Measurements from ENCODE around the gene ESRRB.

The ESRRB gene

DNA sequence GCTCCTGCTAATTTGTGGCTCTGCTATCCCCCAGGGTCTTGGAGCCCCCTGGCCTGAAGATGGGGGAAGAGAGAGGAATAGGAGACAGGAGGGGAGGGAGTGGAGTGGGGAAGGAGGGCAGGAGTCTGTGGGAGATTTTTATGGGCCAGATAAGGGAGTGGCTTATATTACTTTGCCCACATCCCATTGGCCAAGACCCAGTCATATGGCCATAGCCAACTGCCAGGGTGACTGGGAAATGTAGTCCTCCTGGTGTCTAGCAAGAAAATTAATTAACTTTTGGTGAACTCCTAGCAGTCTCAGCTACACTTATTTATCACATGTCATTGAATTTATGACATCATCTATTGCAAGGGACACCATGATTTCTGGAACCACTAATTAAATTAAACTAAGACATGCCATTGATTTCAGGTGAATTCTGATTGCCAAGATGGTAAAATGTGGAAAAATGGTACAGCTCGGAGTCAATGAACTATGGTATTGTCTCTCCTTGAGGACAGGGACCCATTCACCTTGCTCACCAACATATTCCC lies 50.3 kb downstream of the ESRRB start:
- Histone ChIP-seq H3K27me3 (ENCODE audit: control insufficient read depth in 1 of 2, insufficient read depth in 2 of 2, low read length in 2 of 2) (peaks cover 0 to 3% of the 10 kb centered on the region in 2 donors), H3K9me3 (ENCODE audit: control insufficient read depth in 2 of 2, low read length in 2 of 2) (peaks cover 0 to 3% of the 10 kb centered on the region in 2 donors), H3K9ac (ENCODE audit: low read length in 2 of 2) (no peak overlapping the region), H3K4me1 (ENCODE audit: control insufficient read depth, insufficient read depth, low read length) (no peaks in the 10 kb centered on the region), H3K27ac (ENCODE audit: low read length) (no peak overlapping the region), H3K4me3 (ENCODE audit: low read length in 2 of 2) (no peak overlapping the region), H3K36me3 (ENCODE audit: control insufficient read depth in 2 of 2, insufficient read depth in 2 of 2, low read length in 2 of 2) (no peaks in the 10 kb centered on the region)

GRCh38 chr14:76428611-76429010 lies 52.7 kb downstream of the ESRRB start:
- H3K27me3 ChIP-seq (ENCODE audit: control insufficient read depth in 1 of 2, insufficient read depth in 2 of 2, low read length in 2 of 2), result peaks cover 0 to 5% of the 10 kb centered on the region in 2 donors
- no peak overlapping the region for H3K9ac ChIP-seq (ENCODE audit: low read length in 2 of 2)
- no peaks in the 10 kb centered on the region for H3K4me1 ChIP-seq (ENCODE audit: control insufficient read depth, insufficient read depth, low read length)
- H3K36me3 ChIP-seq (ENCODE audit: control insufficient read depth in 2 of 2, insufficient read depth in 2 of 2, low read length in 2 of 2), result no peaks in the 10 kb centered on the region
- no peak overlapping the region for H3K27ac ChIP-seq (ENCODE audit: low read length)
- H3K9me3 ChIP-seq (ENCODE audit: control insufficient read depth in 2 of 2, low read length in 2 of 2), result peaks cover 0 to 3% of the 10 kb centered on the region in 2 donors
- H3K4me3 ChIP-seq (ENCODE audit: low read length in 2 of 2), result no peak overlapping the region

DNA sequence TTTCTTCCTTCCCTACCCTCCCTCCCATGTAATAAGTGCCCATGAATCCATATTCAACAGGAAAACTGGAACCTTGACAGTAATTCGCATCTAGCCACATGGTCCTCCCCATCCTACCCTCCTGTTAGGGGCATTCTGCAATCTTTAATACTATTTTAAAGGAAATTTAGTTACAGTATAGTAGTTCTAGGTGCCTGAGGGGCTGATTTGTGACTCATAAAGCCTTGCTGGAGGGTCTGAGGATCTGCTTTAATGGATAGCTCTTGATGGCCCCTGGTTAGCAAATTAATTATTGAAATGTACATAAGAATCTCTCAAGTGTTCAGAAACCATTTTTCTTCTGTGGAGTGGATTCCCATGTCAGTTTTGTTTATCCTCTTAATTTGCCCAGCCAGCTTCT lies 54.1 kb downstream of the ESRRB start:
- Histone ChIP-seq H3K27ac (ENCODE audit: low read length) (no peak overlapping the region), H3K36me3 (ENCODE audit: control insufficient read depth in 2 of 2, insufficient read depth in 2 of 2, low read length in 2 of 2) (no peaks in the 10 kb centered on the region), H3K9ac (ENCODE audit: low read length in 2 of 2) (no peak overlapping the region), H3K27me3 (ENCODE audit: control insufficient read depth in 1 of 2, insufficient read depth in 2 of 2, low read length in 2 of 2) (peaks cover 0 to 5% of the 10 kb centered on the region in 2 donors), H3K4me1 (ENCODE audit: control insufficient read depth, insufficient read depth, low read length) (no peaks in the 10 kb centered on the region), H3K9me3 (ENCODE audit: control insufficient read depth in 2 of 2, low read length in 2 of 2) (peaks cover 0 to 3% of the 10 kb centered on the region in 2 donors), H3K4me3 (ENCODE audit: low read length in 2 of 2) (no peak overlapping the region)

- H3K9ac ChIP-seq (ENCODE audit: low read length in 2 of 2), result no peak overlapping the region
- H3K36me3 ChIP-seq (ENCODE audit: control insufficient read depth in 2 of 2, insufficient read depth in 2 of 2, low read length in 2 of 2), result no peaks in the 10 kb centered on the region
- H3K27me3 ChIP-seq (ENCODE audit: control insufficient read depth in 1 of 2, insufficient read depth in 2 of 2, low read length in 2 of 2), result peaks cover 0 to 5% of the 10 kb centered on the region in 2 donors
- H3K4me3 ChIP-seq (ENCODE audit: low read length in 2 of 2), result no peak overlapping the region
- H3K9me3 ChIP-seq (ENCODE audit: control insufficient read depth in 2 of 2, low read length in 2 of 2), result peaks cover 0 to 3% of the 10 kb centered on the region in 2 donors
- H3K4me1 ChIP-seq (ENCODE audit: control insufficient read depth, insufficient read depth, low read length), result no peaks in the 10 kb centered on the region
- H3K27ac ChIP-seq (ENCODE audit: low read length), result no peak overlapping the region
Observed at GRCh38 chr14:76430475-76430980, 54.6 kb downstream of the ESRRB start.

DNA sequence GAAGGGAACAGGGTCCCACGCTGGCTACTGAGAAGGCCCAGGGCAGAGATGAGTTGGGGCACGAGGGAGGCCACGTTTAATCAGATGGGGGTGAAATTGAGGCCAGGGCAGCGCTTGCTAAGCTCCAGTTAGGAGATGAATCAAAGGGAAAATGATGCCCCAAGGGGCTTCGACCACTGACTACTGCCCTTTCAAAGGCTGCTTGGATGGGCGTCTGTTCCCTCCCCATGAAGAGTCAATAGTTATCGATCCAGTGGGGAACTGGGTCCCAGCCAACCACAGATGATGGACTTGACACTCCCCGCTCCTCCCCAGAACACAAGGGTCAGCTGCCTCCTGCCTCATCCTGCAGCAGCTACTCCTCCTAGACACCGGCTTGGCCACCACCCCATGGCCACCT lies 55.6 kb downstream of the ESRRB start:
- no peak overlapping the region for H3K27ac ChIP-seq (ENCODE audit: low read length)
- peaks cover 0 to 5% of the 10 kb centered on the region in 2 donors for H3K27me3 ChIP-seq (ENCODE audit: control insufficient read depth in 1 of 2, insufficient read depth in 2 of 2, low read length in 2 of 2)
- no peaks in the 10 kb centered on the region for H3K9me3 ChIP-seq (ENCODE audit: control insufficient read depth in 2 of 2, low read length in 2 of 2)
- no peak overlapping the region for H3K9ac ChIP-seq (ENCODE audit: low read length in 2 of 2)
- no peaks in the 10 kb centered on the region for H3K4me1 ChIP-seq (ENCODE audit: control insufficient read depth, insufficient read depth, low read length)
- H3K4me3 ChIP-seq (ENCODE audit: low read length in 2 of 2), result no peak overlapping the region
- no peaks in the 10 kb centered on the region for H3K36me3 ChIP-seq (ENCODE audit: control insufficient read depth in 2 of 2, insufficient read depth in 2 of 2, low read length in 2 of 2)

DNA sequence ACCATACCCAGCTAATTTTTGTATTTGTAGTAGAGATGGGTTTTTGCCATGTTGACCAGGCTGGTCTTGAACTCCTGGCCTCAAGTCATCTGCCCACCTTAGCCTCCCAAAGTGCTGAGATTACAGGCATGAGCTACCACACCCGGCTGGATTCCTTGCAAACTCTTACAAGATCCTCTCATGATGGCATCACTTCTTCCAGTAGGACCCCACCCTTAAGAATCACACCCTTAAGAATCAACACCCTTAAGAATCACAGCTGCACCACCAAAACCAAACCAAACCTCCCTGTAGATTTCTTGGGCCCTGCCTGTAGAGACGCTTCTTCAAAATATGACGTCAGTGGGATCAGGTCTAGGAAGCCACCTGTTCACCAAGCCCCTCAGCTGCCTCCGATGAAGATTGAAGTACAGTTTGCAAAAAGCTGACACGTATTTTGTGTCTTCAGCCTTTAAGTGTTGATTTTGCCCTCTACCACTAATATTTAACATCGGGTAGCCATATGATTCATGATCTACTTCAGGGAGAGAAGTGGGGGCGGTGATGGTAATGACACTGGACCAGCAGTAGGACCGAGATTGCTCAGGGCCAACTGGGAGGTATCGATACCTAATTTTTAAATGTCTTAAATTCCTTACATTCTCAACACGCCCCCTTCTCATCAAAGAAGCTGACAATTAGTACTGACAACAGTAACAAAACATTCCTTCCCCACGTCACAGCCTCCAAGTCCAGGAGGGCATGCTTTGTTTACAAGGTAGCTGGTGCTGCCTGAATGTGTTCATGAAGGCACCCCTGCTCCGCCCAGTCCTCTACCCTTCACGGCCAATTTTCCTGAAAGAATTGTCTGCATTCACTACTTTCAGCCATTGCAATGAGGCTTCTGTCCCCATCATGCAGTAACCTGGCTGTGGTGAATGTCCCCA lies 57.2 kb downstream of the ESRRB start:
- no peaks in the 10 kb centered on the region for H3K9me3 ChIP-seq (ENCODE audit: control insufficient read depth in 2 of 2, low read length in 2 of 2)
- peaks cover 0 to 5% of the 10 kb centered on the region in 2 donors for H3K27me3 ChIP-seq (ENCODE audit: control insufficient read depth in 1 of 2, insufficient read depth in 2 of 2, low read length in 2 of 2)
- H3K36me3 ChIP-seq (ENCODE audit: control insufficient read depth in 2 of 2, insufficient read depth in 2 of 2, low read length in 2 of 2), result no peaks in the 10 kb centered on the region
- H3K27ac ChIP-seq (ENCODE audit: low read length), result no peak overlapping the region
- H3K4me3 ChIP-seq (ENCODE audit: low read length in 2 of 2), result no peak overlapping the region
- H3K9ac ChIP-seq (ENCODE audit: low read length in 2 of 2), result no peak overlapping the region
- no peaks in the 10 kb centered on the region for H3K4me1 ChIP-seq (ENCODE audit: control insufficient read depth, insufficient read depth, low read length)

DNA sequence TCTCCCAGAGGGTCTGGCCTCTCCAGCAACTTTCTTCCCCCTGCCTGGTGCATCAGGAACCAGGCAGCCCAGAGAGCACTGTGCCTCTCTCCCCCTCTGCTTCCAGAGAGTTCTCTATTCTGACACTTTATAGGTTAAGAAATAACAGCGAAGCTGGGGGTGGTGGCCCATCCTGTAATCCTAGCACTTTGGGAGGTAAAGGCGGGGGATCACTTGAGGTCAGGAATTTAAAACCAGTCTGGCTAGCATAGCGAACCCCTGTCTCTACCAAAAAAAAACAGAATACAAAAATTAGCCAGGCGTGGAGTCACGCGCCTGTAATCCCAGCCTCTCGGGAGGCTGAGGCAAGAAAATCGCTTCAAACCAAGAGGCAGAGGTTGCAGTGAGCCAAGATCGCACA lies 58.3 kb downstream of the ESRRB start:
- H3K9ac ChIP-seq (ENCODE audit: low read length in 2 of 2), result no peak overlapping the region
- H3K36me3 ChIP-seq (ENCODE audit: control insufficient read depth in 2 of 2, insufficient read depth in 2 of 2, low read length in 2 of 2), result no peaks in the 10 kb centered on the region
- H3K4me1 ChIP-seq (ENCODE audit: control insufficient read depth, insufficient read depth, low read length), result no peaks in the 10 kb centered on the region
- peaks cover 0 to 5% of the 10 kb centered on the region in 2 donors for H3K27me3 ChIP-seq (ENCODE audit: control insufficient read depth in 1 of 2, insufficient read depth in 2 of 2, low read length in 2 of 2)
- no peak overlapping the region for H3K4me3 ChIP-seq (ENCODE audit: low read length in 2 of 2)
- H3K27ac ChIP-seq (ENCODE audit: low read length), result no peak overlapping the region
- H3K9me3 ChIP-seq (ENCODE audit: control insufficient read depth in 2 of 2, low read length in 2 of 2), result no peaks in the 10 kb centered on the region

DNA sequence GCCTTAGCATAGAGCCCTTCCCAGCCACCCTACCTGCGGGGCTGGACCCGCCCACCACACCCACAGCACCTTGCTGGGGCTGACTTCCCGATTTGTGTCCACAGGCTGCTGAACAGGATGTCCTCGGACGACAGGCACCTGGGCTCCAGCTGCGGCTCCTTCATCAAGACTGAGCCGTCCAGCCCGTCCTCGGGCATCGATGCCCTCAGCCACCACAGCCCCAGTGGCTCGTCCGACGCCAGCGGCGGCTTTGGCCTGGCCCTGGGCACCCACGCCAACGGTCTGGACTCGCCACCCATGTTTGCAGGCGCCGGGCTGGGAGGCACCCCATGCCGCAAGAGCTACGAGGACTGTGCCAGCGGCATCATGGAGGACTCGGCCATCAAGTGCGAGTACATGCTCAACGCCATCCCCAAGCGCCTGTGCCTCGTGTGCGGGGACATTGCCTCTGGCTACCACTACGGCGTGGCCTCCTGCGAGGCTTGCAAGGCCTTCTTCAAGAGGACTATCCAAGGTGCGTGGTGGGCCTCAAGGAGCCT lies 63.4 kb downstream of the ESRRB start:
- Histone ChIP-seq H3K9me3 (ENCODE audit: control insufficient read depth in 2 of 2, low read length in 2 of 2) (no peaks in the 10 kb centered on the region), H3K27me3 (ENCODE audit: control insufficient read depth in 1 of 2, insufficient read depth in 2 of 2, low read length in 2 of 2) (no peaks in the 10 kb centered on the region), H3K27ac (ENCODE audit: low read length) (no peak overlapping the region), H3K4me1 (ENCODE audit: control insufficient read depth, insufficient read depth, low read length) (no peaks in the 10 kb centered on the region), H3K4me3 (ENCODE audit: low read length in 2 of 2) (no peak overlapping the region), H3K36me3 (ENCODE audit: control insufficient read depth in 2 of 2, insufficient read depth in 2 of 2, low read length in 2 of 2) (no peaks in the 10 kb centered on the region), H3K9ac (ENCODE audit: low read length in 2 of 2) (no peak overlapping the region)

GRCh38 chr14:76446486-76446885 lies 70.5 kb downstream of the ESRRB start:
- Histone ChIP-seq H3K4me1 (ENCODE audit: control insufficient read depth, insufficient read depth, low read length) (no peaks in the 10 kb centered on the region), H3K27ac (ENCODE audit: low read length) (no peak overlapping the region), H3K36me3 (ENCODE audit: control insufficient read depth in 2 of 2, insufficient read depth in 2 of 2, low read length in 2 of 2) (no peaks in the 10 kb centered on the region), H3K4me3 (ENCODE audit: low read length in 2 of 2) (no peak overlapping the region), H3K27me3 (ENCODE audit: control insufficient read depth in 1 of 2, insufficient read depth in 2 of 2, low read length in 2 of 2) (no peaks in the 10 kb centered on the region), H3K9ac (ENCODE audit: low read length in 2 of 2) (no peak overlapping the region), H3K9me3 (ENCODE audit: control insufficient read depth in 2 of 2, low read length in 2 of 2) (no peaks in the 10 kb centered on the region)

GRCh38 chr14:76446921-76447320 lies 71.0 kb downstream of the ESRRB start:
- H3K27ac ChIP-seq (ENCODE audit: low read length), result no peak overlapping the region
- H3K9ac ChIP-seq (ENCODE audit: low read length in 2 of 2), result no peak overlapping the region
- H3K9me3 ChIP-seq (ENCODE audit: control insufficient read depth in 2 of 2, low read length in 2 of 2), result no peaks in the 10 kb centered on the region
- H3K4me3 ChIP-seq (ENCODE audit: low read length in 2 of 2), result no peak overlapping the region
- H3K4me1 ChIP-seq (ENCODE audit: control insufficient read depth, insufficient read depth, low read length), result no peaks in the 10 kb centered on the region
- H3K36me3 ChIP-seq (ENCODE audit: control insufficient read depth in 2 of 2, insufficient read depth in 2 of 2, low read length in 2 of 2), result no peaks in the 10 kb centered on the region
- H3K27me3 ChIP-seq (ENCODE audit: control insufficient read depth in 1 of 2, insufficient read depth in 2 of 2, low read length in 2 of 2), result no peaks in the 10 kb centered on the region
